GM18867 (cell line): Measurements from ENCODE around the gene DHRS12.
A peak's percentile ranks its signal among the peaks of the same experiment; 100 is the strongest.
"Not testable (repeated sequence)": the region's sequence is repeated elsewhere in the genome, so short reads cannot be mapped to it uniquely, and the experiment has no call there.

Source experiments
- ATAC-seq: cut with Tn5 transposase; IDR thresholded peaks from one replicate; pipeline ENCODE4 v1.9.1; 2021; ENCODE audit warnings: mild to moderate bottlenecking, moderate library complexity; ENCODE audit not compliant: unreplicated experiment

The DHRS12 gene

DNA sequence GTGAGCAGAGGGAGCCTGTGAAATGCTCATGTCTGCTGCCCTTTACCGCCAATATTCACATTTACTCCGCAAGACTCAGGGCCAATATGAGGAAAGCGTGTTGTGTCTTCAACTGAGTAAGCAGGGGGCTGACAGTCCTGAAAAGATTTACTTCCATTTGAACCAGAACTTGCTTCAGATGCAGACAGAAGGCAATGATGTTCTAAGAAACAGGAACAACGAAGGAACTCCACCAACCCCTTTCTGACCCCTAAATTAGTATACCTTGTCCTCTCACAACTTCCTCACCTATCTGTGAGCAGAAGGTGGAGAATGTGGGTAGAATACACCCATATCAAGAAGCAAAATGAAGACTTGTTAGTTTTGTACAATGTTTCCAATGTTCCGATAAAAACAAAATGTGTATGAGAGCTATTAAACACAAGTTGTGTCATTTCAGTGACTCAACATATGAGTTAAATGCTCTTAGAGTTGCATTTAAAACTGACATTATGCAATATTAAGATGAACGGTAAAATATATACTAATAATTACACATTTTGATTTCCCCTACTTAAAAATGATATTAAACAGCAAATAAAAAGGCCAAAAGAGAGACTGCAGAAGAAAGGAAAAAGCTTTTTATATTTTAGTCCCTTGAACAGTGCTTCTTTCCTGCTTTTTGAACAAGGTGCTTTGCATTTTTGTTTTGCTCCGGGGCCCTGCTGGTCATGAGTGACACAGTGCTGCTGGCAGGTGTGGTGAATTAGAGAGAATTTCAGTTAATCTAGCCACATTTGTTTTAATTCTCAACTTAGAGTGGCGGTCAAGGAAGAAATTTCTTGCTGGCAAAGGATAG lies 25.0 kb upstream of the DHRS12 start:
- ATAC-seq = no peak

DNA sequence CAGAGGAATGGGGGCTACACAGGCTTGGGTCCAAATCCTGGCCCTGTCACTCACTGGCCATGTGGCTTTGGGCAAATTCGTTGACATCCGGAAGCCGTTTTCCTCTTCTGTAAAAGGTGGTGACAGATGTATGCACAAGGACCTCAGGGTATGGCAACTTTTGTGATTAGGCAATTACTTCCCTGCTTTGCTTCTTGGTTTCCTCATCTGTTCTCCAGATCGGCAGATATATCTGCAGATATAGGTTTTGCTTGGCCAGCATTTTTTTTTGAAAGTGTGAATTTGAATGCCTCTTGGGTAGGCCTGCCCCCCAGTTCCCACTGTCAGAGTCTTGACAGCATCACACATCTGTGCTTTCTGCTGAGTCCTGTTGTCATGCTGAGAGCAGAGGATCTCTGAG lies 23.3 kb upstream of the DHRS12 start:
- no peak for ATAC-seq

DNA sequence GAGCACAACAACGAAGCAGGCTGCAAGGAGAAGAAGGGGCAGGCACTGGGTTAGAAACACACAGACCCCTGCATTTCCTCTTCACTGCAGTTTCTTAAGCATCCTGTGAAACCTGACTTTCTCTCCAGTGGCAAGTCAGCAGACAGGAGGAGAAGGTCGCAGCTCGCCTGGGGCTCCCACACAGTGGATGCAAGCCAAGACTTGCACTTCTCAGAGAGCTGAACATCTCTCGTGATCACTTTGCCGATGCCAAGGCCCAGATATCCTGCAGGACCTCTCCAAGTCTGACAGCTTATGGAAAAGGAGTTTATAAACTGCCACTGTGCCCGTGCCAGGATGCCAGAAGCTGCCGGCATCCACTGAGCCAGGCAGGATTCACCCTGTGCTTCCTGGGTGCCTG lies 22.6 kb upstream of the DHRS12 start:
- no peak for ATAC-seq

DNA sequence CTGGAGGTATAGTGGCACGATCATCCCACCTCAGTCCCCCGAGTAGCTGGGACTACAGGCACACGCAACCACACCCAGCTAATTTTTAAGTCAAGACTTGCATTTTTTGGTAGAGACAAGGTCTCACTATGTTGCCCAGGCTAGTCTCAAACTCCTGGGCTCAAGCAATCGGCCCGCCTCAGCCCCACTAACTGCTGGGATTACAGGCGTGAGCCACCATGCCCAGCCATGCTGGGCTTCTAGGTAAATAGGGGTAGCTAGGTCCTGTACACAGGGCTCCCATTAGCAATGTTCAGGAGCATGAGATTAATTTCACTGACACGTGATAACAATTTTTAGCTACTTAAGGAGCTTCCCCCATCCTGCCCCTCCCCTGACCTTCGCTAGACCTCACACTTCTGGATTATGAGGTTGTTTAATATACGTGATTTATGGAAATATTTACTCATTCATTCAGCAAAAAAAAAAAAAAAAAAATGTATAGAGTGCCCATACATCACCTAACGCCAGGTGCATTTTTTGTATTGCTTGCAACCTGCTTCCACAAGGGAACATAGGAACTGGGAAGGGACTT lies 21.8 kb upstream of the DHRS12 start:
- no peak for ATAC-seq

DNA sequence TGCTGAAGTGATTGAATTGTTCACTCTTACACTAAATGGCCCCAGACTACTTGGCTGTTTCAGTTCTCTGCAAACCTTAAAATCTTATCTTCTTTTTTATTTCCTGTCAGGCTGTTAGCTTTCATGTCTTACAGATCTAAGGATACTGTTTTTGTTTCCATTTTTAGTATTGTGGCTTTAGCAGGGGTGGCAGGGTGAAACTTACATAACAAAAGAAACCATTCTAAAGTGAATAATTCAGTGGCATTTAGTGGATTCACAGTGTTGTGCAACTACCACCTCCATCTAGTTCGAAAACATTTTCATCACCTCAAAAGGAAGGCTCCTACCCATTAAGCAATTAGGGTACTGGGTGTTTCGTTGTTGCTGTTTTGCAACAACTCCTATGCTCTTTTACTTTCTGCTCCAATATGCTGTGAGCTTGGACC lies 21.2 kb upstream of the DHRS12 start:
- ATAC-seq = no peak

DNA sequence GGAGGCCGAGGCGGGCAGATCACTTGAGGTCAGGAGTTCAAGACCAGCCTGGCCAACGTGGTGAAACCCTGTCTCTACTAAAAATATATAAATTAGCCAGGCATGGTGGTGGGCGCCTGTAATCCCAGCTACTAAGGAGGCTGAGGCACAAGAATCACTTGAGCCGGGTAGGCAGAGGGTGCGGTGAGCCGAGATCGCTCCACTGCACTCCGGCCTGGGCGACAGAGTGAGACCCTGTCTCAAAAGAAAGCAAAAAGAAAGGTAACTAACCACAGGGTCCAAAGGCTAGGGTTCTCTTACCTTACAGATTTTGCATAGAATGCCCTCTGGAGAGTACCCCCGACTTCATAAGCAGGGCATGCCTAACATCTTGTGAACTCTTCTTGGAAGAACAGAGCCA lies 20.7 kb upstream of the DHRS12 start:
- not testable (repeated sequence) for ATAC-seq

DNA sequence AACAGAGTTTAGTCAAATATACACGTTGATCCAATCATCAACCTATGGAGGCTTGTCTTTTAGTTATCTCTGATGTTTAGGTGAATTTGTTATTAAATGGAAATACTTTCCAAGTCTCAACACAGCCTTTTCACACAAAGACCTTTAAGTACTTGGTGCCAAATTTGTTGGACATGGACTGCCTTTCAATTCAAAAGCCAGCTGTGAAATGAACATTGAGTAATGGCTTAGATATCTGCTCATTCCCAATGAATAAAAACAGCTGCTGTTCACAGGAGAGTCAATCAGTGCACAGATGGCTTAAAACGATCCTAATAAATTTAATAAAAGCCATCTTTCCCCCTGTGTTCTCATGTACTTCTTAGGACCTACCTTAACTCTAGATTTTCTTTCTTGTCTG lies 19.9 kb upstream of the DHRS12 start:
- ATAC-seq = no peak

DNA sequence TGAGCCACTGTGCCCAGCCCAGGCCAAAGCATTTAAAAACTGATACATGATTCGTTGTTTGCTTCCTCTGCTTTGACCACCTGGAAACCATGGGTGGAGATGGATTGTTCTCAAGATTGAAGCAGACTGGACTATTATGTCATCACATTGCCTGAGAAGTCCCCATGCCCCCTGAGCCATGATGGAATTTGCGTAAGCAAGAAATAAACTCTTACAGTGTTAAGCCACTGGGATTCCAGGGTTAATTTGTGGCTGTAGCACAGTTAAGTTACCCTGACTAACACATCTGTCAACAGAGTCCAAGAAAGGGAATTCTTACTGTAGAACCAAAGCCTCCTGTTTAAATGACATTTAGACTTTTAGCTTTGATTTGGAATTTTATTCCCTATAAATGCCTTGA lies 19.4 kb upstream of the DHRS12 start:
- no peak for ATAC-seq

DNA sequence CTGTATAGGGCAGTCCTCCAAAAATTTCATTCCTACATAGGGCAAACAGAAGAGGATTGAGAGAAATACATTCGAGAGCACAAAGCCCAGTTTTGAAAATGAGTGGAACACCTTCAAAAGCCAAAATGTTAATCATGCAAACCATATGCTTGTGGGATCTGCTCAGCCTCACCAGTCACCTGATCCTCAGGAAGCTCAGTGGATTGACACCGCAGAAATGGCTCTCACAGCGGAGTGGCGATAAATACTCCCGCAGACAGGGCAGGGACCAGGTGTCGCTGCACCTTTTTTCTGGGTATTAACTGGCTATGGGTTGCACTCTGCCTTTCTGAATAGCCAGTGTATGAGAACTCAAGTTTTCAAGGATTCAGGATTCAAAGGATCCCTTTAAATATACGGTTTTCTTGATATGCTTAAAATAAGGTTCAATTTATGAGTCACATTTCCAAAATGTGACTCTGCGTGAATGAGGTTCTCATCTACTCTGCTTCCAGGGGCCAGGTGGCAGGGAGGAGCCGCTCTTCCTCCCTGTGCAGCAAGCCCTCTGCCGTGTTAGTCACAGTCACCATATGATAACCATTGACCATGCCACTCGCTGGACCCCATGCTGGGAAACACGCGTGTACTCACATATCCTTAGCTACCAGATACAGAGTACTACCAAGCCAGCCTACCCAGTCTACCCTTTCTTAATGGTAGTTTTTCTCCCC lies 18.3 kb upstream of the DHRS12 start:
- no peak for ATAC-seq

DNA sequence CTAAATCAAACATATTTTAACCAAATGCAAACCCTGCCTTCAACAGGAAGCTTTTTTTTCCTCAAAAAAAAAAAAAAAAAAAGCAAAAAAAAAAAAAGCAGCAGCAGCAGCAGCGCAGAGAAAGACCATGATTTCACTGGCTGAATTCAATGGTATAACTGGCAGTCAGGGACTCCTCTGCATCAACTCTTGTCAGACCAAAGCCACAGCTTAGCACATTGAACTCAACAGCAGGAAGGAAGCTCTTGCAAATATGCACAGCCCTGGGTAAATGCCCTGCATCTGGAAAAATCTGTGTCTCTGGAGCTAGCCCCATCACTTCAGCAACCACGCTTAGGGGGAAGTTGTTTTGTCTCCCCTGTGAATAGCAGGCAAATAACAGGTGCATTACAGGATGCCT lies 17.6 kb upstream of the DHRS12 start:
- ATAC-seq = no peak

DNA sequence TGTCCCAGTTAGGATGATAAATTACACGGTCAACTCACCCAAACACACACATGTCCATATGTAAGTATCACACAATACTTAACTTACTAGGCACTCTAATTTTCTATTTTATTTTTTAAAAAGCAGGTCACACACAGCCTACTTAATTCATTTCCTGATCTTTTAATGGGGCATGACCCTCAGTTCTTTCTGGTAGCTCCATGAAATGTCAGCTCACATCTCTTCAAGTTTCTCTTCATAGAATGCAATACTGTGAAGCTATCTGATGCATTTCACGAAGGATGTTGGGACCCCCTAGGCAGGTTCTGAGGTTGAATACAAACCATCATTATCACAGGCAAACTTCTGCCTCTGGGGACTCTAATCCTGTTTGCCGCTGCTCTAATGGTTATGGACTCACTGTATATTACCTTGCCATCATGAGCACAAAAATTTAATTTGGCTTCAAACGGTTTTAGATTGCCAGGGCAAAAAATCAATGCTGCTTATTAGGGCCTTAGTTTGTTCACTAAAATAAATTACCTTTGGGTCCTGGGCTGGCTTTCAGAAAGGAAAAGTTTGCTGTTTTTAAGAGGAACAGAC lies 16.1 kb upstream of the DHRS12 start:
- ATAC-seq = no peak

DNA sequence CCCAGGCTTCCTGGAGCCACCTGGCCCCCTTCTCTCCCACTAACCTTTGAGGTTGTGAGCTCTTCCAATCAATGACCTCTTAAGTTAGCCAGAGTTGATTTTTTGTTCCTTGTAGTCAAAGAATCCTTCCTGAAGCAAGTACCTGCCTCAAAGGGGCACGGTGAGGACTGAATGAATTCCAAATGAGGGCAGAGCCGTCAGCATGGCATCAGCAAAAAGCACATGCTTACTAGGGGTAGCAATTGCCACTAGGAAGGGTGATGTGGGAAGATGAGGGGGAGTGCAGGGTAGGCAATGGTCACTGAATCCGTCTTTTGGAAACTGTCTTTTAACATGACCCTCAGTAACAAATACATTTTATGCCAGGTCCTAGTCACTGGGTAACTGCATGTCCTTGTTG lies 15.6 kb upstream of the DHRS12 start:
- no peak for ATAC-seq

DNA sequence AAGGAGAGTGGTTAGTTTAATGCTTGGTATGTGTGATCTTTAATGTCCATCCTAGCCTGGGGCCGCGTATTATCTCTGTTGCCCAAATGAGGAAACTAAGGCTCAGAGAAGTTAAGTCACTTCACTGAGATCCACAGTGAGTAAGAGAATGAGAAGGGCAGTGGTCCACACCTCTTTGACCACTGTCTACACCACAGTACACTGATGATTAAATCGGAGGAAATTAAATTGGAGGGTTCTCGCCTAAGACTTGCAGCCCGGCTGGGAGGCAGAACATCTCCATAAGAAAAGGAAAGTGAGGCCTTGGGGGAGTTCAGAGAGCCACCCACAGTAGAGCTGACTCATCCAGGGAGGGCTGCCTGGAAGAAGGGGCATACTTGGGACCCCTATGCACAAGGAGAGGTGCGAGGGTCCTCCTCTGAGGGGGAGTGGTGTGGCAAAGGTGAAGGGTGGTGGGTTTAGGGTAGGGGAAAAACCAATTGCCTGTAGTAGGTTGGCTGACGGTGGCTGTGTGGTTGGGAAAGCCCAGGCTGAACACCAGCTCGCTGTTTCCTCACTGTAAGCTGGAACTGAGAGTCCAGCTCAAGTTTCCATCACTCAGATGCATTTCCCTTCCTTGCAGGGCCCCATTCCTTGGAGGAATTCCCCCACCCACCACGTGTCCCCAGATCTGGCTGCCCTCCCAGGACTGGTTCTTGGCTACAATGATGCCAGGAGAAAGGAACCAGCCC lies 15.0 kb upstream of the DHRS12 start:
- ATAC-seq = no peak

DNA sequence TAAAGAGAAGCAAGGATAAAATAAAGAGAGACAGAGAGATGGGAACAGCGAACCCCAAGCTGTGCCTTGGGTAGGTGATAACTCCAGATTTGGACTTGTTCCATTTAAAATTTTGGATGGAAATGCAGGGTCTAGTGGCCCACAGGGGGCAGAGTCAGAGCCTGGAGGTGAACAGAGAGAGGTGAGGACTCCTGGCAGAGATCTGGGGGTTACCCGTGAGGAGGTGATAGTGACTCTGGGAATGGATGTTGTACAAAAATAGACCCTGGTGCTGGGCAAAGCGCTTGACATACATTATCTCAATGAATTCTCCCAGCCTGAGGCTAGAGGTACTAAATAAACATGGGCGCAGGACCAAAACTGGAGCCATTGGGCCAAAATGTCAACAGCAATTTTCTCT lies 14.3 kb upstream of the DHRS12 start:
- no peak for ATAC-seq

DNA sequence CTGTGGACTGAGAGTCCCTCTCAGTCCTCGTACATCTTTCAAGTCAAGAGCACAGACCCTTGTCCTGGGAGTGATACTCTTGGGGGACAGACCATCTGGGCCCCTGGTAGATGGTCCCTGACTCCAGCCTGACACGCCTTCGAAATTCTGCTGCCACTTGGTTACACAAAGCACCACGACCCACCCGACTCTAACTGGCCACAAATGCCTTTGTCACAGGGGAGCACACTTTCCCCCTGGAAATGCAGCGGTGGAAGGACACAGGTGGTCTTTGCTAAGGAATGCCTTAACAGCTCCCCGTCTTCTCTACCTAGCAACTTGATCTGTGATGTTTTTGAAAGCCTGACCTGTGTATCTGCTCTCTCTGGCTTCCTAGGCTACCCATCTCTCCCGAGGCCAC lies 13.8 kb upstream of the DHRS12 start:
- ATAC-seq = no peak

DNA sequence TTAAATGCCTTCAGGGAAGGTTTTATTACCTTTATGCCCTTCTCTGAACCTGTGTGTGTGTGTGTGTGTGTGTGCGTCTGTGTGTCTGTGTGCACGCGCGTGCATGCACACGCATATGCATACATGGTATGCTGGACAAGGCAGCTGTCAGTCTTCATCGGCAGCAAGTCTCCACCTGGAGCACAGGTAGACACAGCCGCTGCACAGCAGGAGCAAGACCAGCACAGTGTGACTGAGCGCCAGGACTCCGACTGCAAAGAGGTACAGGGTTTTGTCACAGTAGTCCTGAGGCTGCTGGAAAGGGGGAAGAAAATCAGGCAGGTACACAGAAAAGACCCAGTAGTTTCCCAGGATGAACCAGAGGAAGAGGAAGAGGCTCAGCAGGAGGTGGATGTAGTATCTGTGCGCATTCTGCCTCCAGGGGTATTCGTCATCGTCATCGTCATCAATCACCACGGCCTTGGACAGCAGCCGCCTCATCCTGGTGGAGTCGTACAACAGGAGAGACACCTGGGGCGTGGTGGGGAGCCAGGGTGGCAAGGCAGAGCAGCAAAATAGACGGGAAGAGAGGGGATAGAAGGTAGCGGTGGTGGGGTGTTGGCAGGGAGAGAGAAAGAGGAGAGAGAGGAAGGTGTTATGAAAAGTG lies 12.8 kb upstream of the DHRS12 start:
- ATAC-seq = no peak

DNA sequence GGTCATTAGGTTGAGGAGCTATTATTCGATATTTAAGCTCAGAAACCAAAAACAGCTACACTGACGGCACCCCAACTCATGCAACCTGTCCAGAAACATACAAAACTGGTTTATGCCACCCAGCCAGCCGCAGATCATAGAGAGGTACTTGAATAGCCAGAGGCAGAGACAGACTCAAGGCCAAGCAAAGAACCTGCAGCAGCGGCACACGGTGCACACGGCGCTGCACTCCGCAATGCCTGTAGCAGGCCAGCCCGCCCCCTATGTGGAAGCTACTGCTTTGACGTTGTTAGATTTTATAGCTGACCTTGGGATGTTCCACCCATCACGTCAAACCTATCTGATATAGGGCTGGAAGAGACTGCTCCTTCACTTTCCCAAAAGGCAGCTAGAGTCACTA lies 11.9 kb upstream of the DHRS12 start:
- ATAC-seq = no peak

DNA sequence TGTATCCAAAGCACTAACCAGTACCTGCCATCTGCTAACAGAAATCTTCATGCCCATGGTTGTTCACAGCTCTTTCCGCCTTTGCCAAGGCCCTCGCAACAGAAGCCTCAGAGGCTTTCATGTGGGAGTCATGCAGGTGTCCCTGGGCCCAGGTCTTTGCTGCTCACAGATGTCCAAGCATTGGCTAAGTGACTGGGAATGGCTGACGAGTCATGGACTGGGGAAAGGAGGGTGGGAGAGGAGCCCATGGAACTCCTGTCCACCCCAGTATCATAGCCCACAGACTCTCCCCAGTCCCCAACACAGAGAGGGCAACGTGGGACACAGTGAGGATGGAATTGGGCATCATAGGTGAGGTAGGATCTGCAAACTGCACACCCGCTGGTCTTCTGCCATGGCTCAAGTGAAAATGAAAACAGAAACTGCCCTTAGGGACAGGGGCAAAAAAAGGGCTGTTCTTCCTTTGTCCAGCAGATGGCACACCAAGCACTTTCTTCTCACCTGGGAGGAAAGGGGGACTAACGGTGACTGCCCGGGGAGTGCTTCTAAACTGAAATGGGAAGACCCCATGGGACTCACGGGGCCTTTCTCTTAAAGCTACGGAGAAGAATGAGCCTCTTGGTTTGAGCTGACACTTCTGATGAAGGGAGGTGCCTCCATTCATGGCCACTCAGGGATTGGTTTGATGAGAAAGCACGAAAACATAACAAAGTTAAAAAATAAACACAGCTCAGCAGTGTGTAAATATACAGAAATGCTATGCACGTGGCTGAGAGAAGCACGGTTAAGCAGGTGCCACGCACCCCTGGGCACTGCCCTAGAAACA lies 11.1 kb upstream of the DHRS12 start:
- ATAC-seq = peak; percentile 94

DNA sequence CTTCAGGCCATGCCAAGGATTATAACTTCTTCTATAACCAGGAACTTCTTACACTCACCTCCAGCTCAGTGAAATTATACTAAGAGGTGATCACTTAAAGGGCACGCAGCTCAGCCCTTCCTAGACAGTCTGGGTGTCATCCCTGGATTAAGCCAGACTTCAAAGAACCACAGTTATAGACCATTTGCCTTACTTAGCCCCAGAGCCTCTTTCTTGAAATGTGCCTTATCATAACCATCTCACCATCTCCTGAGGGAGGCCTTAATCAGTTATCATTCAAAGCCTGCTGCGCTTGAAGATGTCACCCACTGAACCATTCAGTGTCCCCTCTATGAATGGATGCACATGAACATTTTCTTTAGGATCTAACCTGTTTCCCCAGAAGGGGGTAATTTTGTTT lies 10.1 kb upstream of the DHRS12 start:
- no peak for ATAC-seq
